ENCODE measurements around the gene OLFM1.
"Not testable (repeated sequence)": the region's sequence is repeated elsewhere in the genome, so short reads cannot be mapped to it uniquely, and the experiment has no call there.

Gene OLFM1

DNA sequence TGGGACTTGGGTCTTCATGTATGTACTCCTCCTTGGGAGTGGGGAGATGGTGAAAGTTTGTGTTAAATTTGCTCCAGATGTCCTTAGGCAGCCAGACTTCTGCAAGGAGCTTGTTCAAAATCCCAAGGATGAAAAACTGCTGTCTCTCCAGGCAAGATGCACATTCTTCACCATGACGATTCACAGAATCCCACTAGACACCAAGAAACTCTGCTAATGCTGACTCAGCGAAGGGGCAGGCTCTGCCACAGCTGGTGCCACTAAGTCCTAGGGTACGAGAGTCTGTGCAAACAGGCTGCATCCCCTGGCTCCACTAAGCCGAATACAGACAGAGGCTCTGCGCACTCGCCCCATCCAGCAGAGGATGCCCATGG, 71.1 kb downstream of the OLFM1 start:
- TF ChIP-seq, protein P1, sequence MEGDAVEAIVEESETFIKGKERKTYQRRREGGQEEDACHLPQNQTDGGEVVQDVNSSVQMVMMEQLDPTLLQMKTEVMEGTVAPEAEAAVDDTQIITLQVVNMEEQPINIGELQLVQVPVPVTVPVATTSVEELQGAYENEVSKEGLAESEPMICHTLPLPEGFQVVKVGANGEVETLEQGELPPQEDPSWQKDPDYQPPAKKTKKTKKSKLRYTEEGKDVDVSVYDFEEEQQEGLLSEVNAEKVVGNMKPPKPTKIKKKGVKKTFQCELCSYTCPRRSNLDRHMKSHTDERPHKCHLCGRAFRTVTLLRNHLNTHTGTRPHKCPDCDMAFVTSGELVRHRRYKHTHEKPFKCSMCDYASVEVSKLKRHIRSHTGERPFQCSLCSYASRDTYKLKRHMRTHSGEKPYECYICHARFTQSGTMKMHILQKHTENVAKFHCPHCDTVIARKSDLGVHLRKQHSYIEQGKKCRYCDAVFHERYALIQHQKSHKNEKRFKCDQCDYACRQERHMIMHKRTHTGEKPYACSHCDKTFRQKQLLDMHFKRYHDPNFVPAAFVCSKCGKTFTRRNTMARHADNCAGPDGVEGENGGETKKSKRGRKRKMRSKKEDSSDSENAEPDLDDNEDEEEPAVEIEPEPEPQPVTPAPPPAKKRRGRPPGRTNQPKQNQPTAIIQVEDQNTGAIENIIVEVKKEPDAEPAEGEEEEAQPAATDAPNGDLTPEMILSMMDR (IDR thresholded peaks at IDR 0.05; ENCODE audit: low read depth, low read length) = no peak
- no peak for DNase-seq (ENCODE audit: extremely low read depth, low read depth)

GRCh38 chr9:135159801-135160200, 72.3 kb downstream of the OLFM1 start:
- TF ChIP-seq, protein P1 (IDR thresholded peaks at IDR 0.05; ENCODE audit: low read depth, low read length) = no peak
- no peak for DNase-seq (ENCODE audit: extremely low read depth, low read depth)

- TF ChIP-seq, protein P1 (IDR thresholded peaks at IDR 0.05; ENCODE audit: low read depth, low read length) = no peak
- DNase-seq (ENCODE audit: extremely low read depth, low read depth) = no peak
These were observed 73.4 kb downstream of the OLFM1 start for GRCh38 chr9:135160862-135161261.

- DNase-seq (ENCODE audit: extremely low read depth, low read depth) = not testable (repeated sequence)
These were observed 75.1 kb downstream of the OLFM1 start for GRCh38 chr9:135162599-135162998.

- DNase-seq (ENCODE audit: extremely low read depth, low read depth) = no peak
- TF ChIP-seq, protein P1 (IDR thresholded peaks at IDR 0.05; ENCODE audit: low read depth, low read length) = no peak
These were observed 75.7 kb downstream of the OLFM1 start for GRCh38 chr9:135163023-135163780.

DNA sequence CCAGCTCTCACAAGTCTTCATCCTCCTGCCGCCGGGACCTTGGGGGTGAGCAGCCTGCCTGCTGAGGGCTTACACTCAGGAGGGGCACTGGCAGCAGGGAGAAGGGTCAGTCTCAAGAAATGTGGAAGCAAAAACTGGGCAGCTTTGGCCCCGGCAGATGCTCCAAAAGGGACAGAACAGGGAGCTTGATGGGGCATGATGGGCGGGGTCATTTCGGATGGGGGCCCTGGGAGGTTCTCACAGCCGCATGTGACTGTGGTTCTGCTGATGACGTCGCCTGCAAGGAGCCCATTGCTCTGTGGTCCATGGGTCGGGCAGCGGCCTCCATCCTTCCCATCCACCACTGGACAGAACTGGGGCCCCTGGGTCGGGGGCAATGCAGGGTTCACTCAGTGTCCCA, 76.6 kb downstream of the OLFM1 start:
- TF ChIP-seq, protein P1 (IDR thresholded peaks at IDR 0.05; ENCODE audit: low read depth, low read length) = no peak
- no peak for DNase-seq (ENCODE audit: extremely low read depth, low read depth)

GRCh38 chr9:135165003-135165711, 77.7 kb downstream of the OLFM1 start:
- no peak for DNase-seq (ENCODE audit: extremely low read depth, low read depth)
- TF ChIP-seq, protein P1 (IDR thresholded peaks at IDR 0.05; ENCODE audit: low read depth, low read length) = no peak
